Pancreas (tissue), 10 donors: ENCODE measurements around the gene CNR2. TPM values are rescaled to one million over a fixed set of nuclear protein-coding genes. Genes with fewer than 3 reads are reported as not detected.

Source experiments
- ATAC-seq, 4 donors: fragments of 200-7000 bp; cut with Tn5 transposase; one replicate each; pipeline versions ENCODE4 v1.8.0 to v1.9.1; 2020; ENCODE audit warnings: mild to moderate bottlenecking in 4 of 4, moderate library complexity in 4 of 4
- DNase-seq, 6 donors: peaks; one replicate each; pipeline ENCODE4 v3.0.0-alpha.2; 2020
- FAIRE-seq: peaks from 2 replicates; lab custom pipeline; 2012; peaks lifted over from hg19 to GRCh38; lab: Jason Lieb, UNC
- H3K27ac ChIP-seq, 4 donors: fragments of 200-600 bp; sonication (generic); 1 replicate in 3 of 4; 2 replicates in 1 of 4; pipeline versions ENCODE4 v1.5.0 to v1.8.0; 2020
- H3K27me3 ChIP-seq, 4 donors: fragments of 200-600 bp; one replicate each; pipeline ENCODE4 v1.8.0; 2021
- H3K36me3 ChIP-seq, 3 donors: fragments of 200-600 bp; sonication (generic) in 1 of 3; one replicate each; pipeline versions ENCODE4 v1.5.0 to v1.8.0; 2020 to 2021
- H3K4me1 ChIP-seq, 3 donors: fragments of 200-600 bp; one replicate each; pipeline ENCODE4 v1.8.0; 2021
- H3K4me3 ChIP-seq, 4 donors: fragments of 200-600 bp; sonication (generic) in 2 of 4; one replicate each; pipeline versions ENCODE4 v1.5.0 to v1.8.0; 2020 to 2021
- H3K9me3 ChIP-seq, 4 donors: fragments of 200-600 bp; one replicate each; pipeline ENCODE4 v1.8.0; 2021
- WGBS, 2 donors: extraction: QIAGEN DNeasy Blood & Tissue Kit; methylation state at CpG; one replicate each; pipeline ENCODE4 v1.1.7; 2013; 5-methylcytosine and 5-hydroxymethylcytosine counted together
- intact Hi-C, 3 donors: fragments of 100-400 bp; cut with DNase I; formaldehyde crosslinking; loops; one replicate each; pipeline versions ENCODE4 v1.11.1 to v1.14.2; 2022
- polyA plus RNA-seq, 2 donors: library from polyadenylated mRNA; stranded (reverse); fragments of 200-250 nt; gene quantifications; one replicate each; pipeline ENCODE4 v1.2.3, GENCODE V29; 2013
- total RNA-seq, 6 donors: library from RNA; stranded (reverse); fragmentation: NEBNext Ultra II Directional in 4 of 6; extraction: Animal tissue kit (Norgen Biotek cat#: 25700) in 4 of 6; gene quantifications; one replicate each; pipeline versions ENCODE4 v1.2.1 to v1.2.4, GENCODE V29; 2021 to 2023
- TF ChIP-seq, protein P1 (sequence below), 4 donors: fragments of 200-600 bp; sonication (generic) in 3 of 4; IDR thresholded peaks; one replicate each; pipeline versions ENCODE4 v1.5.0 to v1.8.0; 2021; ENCODE audit warnings: antibody characterized with exemption in 4 of 4
- donor health status: healthy with polysubstance abuse.
- donor health status: DM: no; HTN: no; CAD: no; lungs with moderate emphysema.
- donor health status: DM: no; HTN: no; CAD: no.
- donor health status: control.
- donor health status: control.
- donor health status: Bipolar disorder and iron deficiency.
- donor health status: DM: yes; HTN: yes; CAD: no.
- donor health status: DM: no; HTN: no; CAD: no.
- donor health status: DM: no; HTN: no; CAD: no.
- donor health status: DM: yes; HTN: yes; CAD: no.

The CNR2 gene
- total and polyA plus RNA-seq, 8 donors: not detected

DNA sequence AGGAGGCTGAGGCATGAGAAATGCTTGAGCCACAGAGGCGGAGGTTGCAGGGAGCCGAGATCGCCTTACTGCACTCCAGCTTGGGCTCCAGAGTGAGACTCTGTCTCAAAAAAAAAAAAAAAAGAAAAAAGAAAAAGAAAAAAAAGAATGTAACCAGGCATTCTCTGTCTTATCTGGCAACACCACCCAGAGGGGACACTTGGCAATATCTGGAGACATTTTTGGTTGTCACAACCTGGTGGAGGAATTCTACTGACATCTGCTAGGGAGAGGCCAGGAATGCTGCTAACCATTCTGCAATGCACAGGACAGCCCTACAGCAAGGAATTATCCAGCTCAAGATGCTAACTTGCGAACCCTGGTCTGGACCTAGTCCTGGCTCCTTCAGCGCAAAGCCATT is 2.3 kb upstream of the CNR2 start:
- Histone ChIP-seq H3K4me1 (peaks cover 0 to 8% (median 4%) of the 10 kb centered on the region in 3 donors), H3K9me3 (no peaks in the 10 kb centered on the region), H3K36me3 (no peaks in the 10 kb centered on the region), H3K27ac (no peak overlapping the region), H3K27me3 (no peaks in the 10 kb centered on the region), H3K4me3 (no peak overlapping the region)
- ATAC-seq: no peak
- no peak for DNase-seq
- TF ChIP-seq, protein P1, sequence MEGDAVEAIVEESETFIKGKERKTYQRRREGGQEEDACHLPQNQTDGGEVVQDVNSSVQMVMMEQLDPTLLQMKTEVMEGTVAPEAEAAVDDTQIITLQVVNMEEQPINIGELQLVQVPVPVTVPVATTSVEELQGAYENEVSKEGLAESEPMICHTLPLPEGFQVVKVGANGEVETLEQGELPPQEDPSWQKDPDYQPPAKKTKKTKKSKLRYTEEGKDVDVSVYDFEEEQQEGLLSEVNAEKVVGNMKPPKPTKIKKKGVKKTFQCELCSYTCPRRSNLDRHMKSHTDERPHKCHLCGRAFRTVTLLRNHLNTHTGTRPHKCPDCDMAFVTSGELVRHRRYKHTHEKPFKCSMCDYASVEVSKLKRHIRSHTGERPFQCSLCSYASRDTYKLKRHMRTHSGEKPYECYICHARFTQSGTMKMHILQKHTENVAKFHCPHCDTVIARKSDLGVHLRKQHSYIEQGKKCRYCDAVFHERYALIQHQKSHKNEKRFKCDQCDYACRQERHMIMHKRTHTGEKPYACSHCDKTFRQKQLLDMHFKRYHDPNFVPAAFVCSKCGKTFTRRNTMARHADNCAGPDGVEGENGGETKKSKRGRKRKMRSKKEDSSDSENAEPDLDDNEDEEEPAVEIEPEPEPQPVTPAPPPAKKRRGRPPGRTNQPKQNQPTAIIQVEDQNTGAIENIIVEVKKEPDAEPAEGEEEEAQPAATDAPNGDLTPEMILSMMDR (IDR thresholded peaks at IDR 0.05): no peak
- intact Hi-C loops: loop anchor here in 1 of 3 donors (10.0 kb wide), 1 partner anchor 141 kb away; the partner anchor contains the start of gene PITHD1
- no peak for FAIRE-seq
- 95 to 97% methylated on average over 5 of the region's 5 CpGs for WGBS, 2 donors

DNA sequence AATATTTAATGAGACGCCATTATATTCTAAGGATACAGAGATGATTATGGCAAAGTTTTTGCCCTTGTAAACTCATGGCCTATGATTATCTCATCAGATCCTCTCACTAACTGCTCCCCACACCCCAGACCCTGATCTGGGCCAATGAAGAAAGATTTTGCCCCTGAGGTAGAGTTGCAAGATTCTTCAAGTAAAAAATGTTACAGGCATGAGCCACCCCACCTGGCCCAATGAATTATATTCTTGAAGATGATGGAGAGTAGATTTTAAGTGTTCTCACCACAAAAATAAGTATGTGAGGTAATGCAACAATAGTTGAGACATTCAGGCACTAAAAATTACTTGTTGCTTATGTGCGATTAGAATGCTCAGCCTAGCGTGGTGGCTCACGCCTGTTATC is 1.8 kb upstream of the CNR2 start:
- Histone ChIP-seq H3K9me3 (no peaks in the 10 kb centered on the region), H3K4me3 (no peak overlapping the region), H3K27me3 (no peaks in the 10 kb centered on the region), H3K36me3 (no peaks in the 10 kb centered on the region), H3K27ac (no peak overlapping the region), H3K4me1 (peaks cover 0 to 3% (median 0%) of the 10 kb centered on the region in 3 donors)
- FAIRE-seq: no peak
- DNase-seq: no peak
- intact Hi-C loops: loop anchor here in 1 of 3 donors (10.0 kb wide), 1 partner anchor 140 kb away; the partner anchor contains the start of gene PITHD1
- TF ChIP-seq, protein P1 (IDR thresholded peaks at IDR 0.05): no peak
- no peak for ATAC-seq
- 91 to 93% methylated on average over 4 of the region's 4 CpGs for WGBS, 2 donors

DNA sequence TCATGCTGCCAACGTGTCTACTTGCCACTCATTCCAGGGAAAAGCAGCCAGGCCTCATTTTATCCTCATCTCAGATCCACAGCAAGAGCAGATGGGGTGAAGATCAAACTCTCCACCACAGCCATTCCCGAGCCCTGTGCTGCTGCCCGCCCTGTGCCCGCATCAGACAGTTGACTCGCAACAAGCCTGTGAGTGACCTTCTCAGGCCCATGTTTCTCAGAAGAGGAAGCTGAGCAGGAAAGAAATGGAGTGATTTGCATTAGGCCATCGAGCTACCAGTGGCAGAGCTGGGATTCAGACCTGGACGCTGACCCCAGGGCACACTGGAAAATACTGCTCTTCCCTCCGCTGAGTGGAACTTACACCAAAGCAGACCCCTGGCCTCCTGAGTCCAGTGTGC is 1.2 kb downstream of the CNR2 start:
- no peak overlapping the region for H3K4me3 ChIP-seq
- no peak for FAIRE-seq
- no peaks in the 10 kb centered on the region for H3K36me3 ChIP-seq
- DNase-seq: no peak
- H3K9me3 ChIP-seq: no peaks in the 10 kb centered on the region
- peaks cover 0 to 4% (median 0%) of the 10 kb centered on the region in 3 donors for H3K4me1 ChIP-seq
- H3K27me3 ChIP-seq: no peaks in the 10 kb centered on the region
- intact Hi-C loops: loop anchor here in 1 of 3 donors (10.0 kb wide), 1 partner anchor 137 kb away; the partner anchor contains the start of gene PITHD1
- WGBS, 2 donors: 79 to 83% methylated on average over 8 of the region's 8 CpGs
- H3K27ac ChIP-seq: no peak overlapping the region
- no peak for ATAC-seq
- TF ChIP-seq, protein P1 (IDR thresholded peaks at IDR 0.05): no peak

DNA sequence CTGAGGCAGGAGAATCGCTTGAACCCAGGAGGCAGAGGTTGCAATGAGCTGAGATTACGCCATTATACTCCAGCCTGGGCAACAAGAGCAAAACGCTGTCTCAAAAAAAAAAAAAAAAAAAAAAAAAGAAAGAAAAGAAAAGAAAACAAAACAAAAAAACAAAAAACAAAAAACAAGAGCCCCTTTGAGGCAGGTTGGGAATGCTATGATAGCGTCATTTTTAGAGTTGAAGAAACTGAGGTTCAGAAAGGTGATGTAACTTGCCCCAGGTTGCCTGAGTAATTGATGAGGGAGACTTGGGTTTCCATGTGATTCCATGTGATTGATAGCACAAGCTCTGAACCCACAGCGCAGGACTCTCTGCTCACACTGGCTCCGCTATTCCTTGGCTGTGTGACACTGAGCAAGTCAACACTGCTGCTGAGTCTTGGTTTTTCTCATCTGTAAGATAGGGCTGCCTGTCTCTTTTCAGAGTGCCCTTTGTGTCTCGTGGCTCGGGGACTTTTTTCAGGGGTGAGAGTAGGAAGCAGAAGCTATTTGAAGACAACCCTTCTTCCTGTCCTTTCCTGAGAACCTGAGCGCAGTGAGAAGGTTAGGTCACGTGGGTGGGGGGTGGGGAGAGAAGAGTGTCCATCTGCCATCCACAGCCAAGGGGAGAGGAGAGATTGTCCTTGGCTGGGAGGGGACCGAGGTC is 2.5 kb downstream of the CNR2 start:
- Histone ChIP-seq H3K36me3 (no peaks in the 10 kb centered on the region), H3K4me1 (peaks cover 0 to 4% (median 0%) of the 10 kb centered on the region in 3 donors), H3K4me3 (no peak overlapping the region), H3K27ac (no peak overlapping the region), H3K27me3 (no peaks in the 10 kb centered on the region), H3K9me3 (no peaks in the 10 kb centered on the region)
- TF ChIP-seq, protein P1 (IDR thresholded peaks at IDR 0.05): no peak
- ATAC-seq (no peak), DNase-seq (no peak), FAIRE-seq (no peak)
- intact Hi-C loops: loop anchor here in 1 of 3 donors (10.0 kb wide), 1 partner anchor 136 kb away; the partner anchor contains the start of gene PITHD1
- WGBS, 2 donors: 75 to 81% methylated on average over 11 of the region's 11 CpGs

DNA sequence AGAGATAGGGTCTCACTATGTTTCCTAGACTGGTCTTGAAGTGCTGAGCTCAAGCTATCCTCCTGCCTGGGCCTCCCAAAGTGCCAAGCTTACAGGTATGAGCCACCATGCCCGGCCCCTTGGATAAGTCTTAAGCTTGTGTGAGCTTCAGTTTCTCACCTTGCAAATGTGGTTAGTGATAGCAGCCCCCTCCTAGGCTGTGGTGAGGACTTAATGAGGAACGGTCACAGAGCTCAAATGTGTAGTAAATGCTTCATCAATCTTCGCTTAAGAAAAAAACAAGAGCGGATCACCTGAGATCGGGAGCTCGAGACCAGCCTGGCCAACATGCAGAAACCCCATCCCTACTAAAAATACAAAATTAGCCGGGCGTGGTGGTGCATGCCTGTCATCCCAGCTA is 3.0 kb downstream of the CNR2 start:
- H3K4me1 ChIP-seq: peaks cover 0 to 4% (median 0%) of the 10 kb centered on the region in 3 donors
- no peaks in the 10 kb centered on the region for H3K36me3 ChIP-seq
- intact Hi-C loops: loop anchor here in 1 of 3 donors (10.0 kb wide), 1 partner anchor 135 kb away; the partner anchor contains the start of gene PITHD1
- DNase-seq: no peak
- no peak overlapping the region for H3K27ac ChIP-seq
- no peaks in the 10 kb centered on the region for H3K27me3 ChIP-seq
- no peak for FAIRE-seq
- 89 to 93% methylated on average over 8 of the region's 8 CpGs for WGBS, 2 donors
- H3K4me3 ChIP-seq: no peak overlapping the region
- no peaks in the 10 kb centered on the region for H3K9me3 ChIP-seq
- TF ChIP-seq, protein P1 (IDR thresholded peaks at IDR 0.05): no peak
- ATAC-seq: no peak
